Stimulated activated CD8-positive, alpha-beta memory T cell treated with anti-CD3 and anti-CD28 coated beads, Interleukin-15, amount 100 ng/mL, for 1 hour (primary cell): Measurements from ENCODE around the gene ADAT2.

Experiments used
- DNase-seq: peaks from one replicate; pipeline ENCODE4 v3.0.0-alpha.2; 2020; ENCODE audit warnings: low read depth

ADAT2 gene

GRCh38 chr6:143396497-143397226, 53.8 kb downstream of the ADAT2 start:
- no peak for DNase-seq

- DNase-seq: no peak
These were observed 54.8 kb downstream of the ADAT2 start for GRCh38 chr6:143395699-143396098.

- DNase-seq: no peak
These were observed 56.1 kb downstream of the ADAT2 start for GRCh38 chr6:143394389-143394788.

- DNase-seq: no peak
These were observed 60.2 kb downstream of the ADAT2 start for GRCh38 chr6:143390278-143390677.

DNA sequence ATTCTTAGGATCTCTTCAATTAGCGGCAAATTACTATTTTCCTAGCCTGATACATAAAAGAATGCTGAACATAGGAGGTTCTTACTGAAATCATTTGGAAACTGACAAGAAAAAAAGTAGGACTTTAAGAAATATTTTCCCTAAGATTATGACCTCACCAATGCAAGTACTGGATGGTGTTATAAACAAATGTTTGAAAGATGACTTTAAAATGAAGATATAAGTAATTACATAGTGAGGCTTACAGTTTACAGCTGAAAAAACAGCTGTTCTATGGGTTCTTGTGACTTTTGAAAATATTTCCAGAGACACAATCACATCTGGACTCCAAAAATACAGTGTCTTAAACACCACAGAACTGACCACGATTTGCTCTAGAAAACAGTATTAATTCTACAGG, 64.9 kb downstream of the ADAT2 start:
- no peak for DNase-seq

DNA sequence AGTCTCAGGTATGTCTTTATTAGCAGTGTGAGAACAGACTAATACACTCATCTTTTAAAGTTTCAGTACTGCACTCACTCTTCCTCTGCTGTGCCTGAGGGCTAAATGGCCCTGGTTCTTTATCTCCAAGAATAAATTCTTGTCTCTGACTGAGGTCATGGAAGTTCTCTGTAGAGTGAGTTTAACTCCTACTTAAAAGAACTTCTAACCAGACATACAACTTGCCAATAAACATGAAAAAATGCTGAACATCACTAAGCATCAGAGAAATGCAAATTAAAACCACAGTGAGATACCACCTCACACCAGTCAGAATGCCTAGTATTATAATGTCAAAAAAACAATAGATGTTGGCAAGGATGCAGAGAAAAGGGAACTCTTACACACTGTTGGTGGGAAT, 73.6 kb downstream of the ADAT2 start:
- DNase-seq: no peak

DNA sequence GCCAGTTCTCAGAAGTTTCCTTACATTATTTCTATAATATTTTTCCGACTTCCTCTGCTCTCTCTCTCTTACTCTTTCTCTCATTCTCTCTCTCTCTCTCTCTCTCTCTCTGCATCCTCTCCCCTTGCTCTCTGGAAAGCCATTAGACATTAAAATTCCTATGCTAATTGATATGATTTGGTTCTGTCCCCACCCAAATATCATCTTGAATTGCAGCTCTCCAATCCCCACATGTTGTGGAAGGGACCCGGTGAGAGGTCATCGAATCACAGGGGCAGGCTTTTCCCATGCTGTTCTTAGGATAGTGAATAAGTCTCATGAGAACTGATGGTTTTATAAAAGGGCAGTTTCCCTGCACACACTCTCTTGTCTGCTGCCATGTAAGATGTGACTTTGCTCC, 74.1 kb downstream of the ADAT2 start:
- DNase-seq: no peak

- DNase-seq: no peak
These were observed 75.4 kb downstream of the ADAT2 start for GRCh38 chr6:143375022-143375585.

- DNase-seq: no peak
These were observed 76.5 kb downstream of the ADAT2 start for GRCh38 chr6:143374014-143374413.
